HEK293T (cell line): ENCODE measurements around the gene IMPDH1.

Source experiments
- CTBP1 ChIP-seq: fragments of 450-650 bp; IDR thresholded peaks from 2 replicates; pipeline ENCODE4 v1.6.1; 2016; ENCODE audit warnings: borderline replicate concordance
- FOXA1 ChIP-seq: fragments of 450-650 bp; IDR thresholded peaks from 2 replicates; pipeline ENCODE4 v1.6.1; 2016; ENCODE audit warnings: mild to moderate bottlenecking
- HDGF ChIP-seq: fragments of 450-650 bp; IDR thresholded peaks from 2 replicates; pipeline ENCODE4 v1.6.1; 2017; ENCODE audit warnings: antibody characterized with exemption, borderline replicate concordance
- LEF1 ChIP-seq: fragments of 450-650 bp; IDR thresholded peaks from 2 replicates; pipeline ENCODE4 v1.6.1; 2017; ENCODE audit warnings: mild to moderate bottlenecking, borderline replicate concordance
- NFRKB ChIP-seq: fragments of 450-650 bp; IDR thresholded peaks from 2 replicates; pipeline ENCODE4 v1.6.1; 2016; ENCODE audit warnings: mild to moderate bottlenecking, moderate library complexity
- PKNOX1 ChIP-seq: fragments of 450-650 bp; IDR thresholded peaks from 2 replicates; pipeline ENCODE4 v1.6.1; 2016
- SP1 ChIP-seq: fragments of 450-650 bp; IDR thresholded peaks from 2 replicates; pipeline ENCODE4 v1.6.1; 2017
- SUZ12 ChIP-seq: fragments of 450-650 bp; IDR thresholded peaks from 2 replicates; pipeline ENCODE4 v1.6.1; 2016; ENCODE audit warnings: mild to moderate bottlenecking
- TARDBP ChIP-seq: fragments of 450-650 bp; IDR thresholded peaks from 2 replicates; pipeline ENCODE4 v1.6.1; 2016
- ZNF384 ChIP-seq: fragments of 450-650 bp; IDR thresholded peaks from 2 replicates; pipeline ENCODE4 v1.6.1; 2016

- no peak for TF ChIP-seq ZNF384
- no peak for TF ChIP-seq SUZ12
- no peak for TF ChIP-seq NFRKB
- TF ChIP-seq CTBP1: no peak
- no peak for TF ChIP-seq PKNOX1
- no peak for TF ChIP-seq SP1
- TF ChIP-seq FOXA1: no peak
- no peak for TF ChIP-seq HDGF
- no peak for TF ChIP-seq TARDBP
- TF ChIP-seq LEF1: no peak
These were observed 50.4 kb downstream of the IMPDH1 start for GRCh38 chr7:128359336-128359735.
